ENCODE measurements around the gene SUSD1. TPM values are rescaled to one million over a fixed set of nuclear protein-coding genes. Genes with fewer than 3 reads are reported as not detected.

The SUSD1 gene
- total RNA-seq, 1 donor from 2014 or later, result 13.0 TPM

- intact Hi-C loops (cut with DNase I), result no loop called here
- peak in 1 of 2 donors; percentile 73 for DNase-seq (ENCODE audit: low spot score in 2 of 2)
- TF ChIP-seq, protein P1, sequence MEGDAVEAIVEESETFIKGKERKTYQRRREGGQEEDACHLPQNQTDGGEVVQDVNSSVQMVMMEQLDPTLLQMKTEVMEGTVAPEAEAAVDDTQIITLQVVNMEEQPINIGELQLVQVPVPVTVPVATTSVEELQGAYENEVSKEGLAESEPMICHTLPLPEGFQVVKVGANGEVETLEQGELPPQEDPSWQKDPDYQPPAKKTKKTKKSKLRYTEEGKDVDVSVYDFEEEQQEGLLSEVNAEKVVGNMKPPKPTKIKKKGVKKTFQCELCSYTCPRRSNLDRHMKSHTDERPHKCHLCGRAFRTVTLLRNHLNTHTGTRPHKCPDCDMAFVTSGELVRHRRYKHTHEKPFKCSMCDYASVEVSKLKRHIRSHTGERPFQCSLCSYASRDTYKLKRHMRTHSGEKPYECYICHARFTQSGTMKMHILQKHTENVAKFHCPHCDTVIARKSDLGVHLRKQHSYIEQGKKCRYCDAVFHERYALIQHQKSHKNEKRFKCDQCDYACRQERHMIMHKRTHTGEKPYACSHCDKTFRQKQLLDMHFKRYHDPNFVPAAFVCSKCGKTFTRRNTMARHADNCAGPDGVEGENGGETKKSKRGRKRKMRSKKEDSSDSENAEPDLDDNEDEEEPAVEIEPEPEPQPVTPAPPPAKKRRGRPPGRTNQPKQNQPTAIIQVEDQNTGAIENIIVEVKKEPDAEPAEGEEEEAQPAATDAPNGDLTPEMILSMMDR (IDR thresholded peaks at IDR 0.05), result no peak
- H3K4me1 ChIP-seq, result peaks cover under 1 to 2% of the 10 kb centered on the region in 2 donors
- no peaks in the 10 kb centered on the region for H3K9me3 ChIP-seq
- H3K36me3 ChIP-seq, result no peaks in the 10 kb centered on the region
- no peaks in the 10 kb centered on the region for H3K27me3 ChIP-seq
- H3K27ac ChIP-seq, result no peak overlapping the region
- H3K4me3 ChIP-seq, result no peak overlapping the region
These were observed 109.1 kb downstream of the SUSD1 start for GRCh38 chr9:112065806-112066606.

GRCh38 chr9:112064871-112065270 is 110.2 kb downstream of the SUSD1 start:
- Histone ChIP-seq H3K36me3 (no peaks in the 10 kb centered on the region), H3K4me3 (no peak overlapping the region), H3K27ac (no peak overlapping the region), H3K9me3 (no peaks in the 10 kb centered on the region), H3K27me3 (no peaks in the 10 kb centered on the region), H3K4me1 (peaks cover 4 to 8% of the 10 kb centered on the region in 2 donors)
- TF ChIP-seq, protein P1 (IDR thresholded peaks at IDR 0.05), result no peak
- intact Hi-C loops (cut with DNase I), result loop anchor here (5.0 kb wide), 2 partner anchors 53 to 163 kb away; no protein-coding TSS in a partner anchor
- no peak for DNase-seq (ENCODE audit: low spot score in 2 of 2)

DNA sequence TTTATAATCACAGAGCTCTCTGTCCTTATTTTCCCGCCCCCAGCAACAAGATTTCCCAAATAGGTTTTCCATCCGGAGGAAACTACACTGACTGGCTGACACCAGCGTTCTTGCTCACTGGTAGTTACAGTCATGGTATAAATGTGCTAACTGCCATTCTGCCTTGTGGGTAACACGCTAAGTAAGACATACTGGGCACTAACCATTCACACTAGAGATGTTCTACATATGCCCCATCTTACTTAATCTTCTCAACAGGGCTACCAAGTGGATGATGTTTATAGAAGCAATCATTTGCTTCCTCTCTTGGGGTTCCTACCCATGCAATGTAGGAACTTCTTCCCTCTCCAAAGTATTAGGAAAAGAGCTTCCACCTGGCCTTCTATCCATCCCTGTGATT is 111.5 kb downstream of the SUSD1 start:
- Histone ChIP-seq H3K36me3 (no peaks in the 10 kb centered on the region), H3K27ac (no peak overlapping the region), H3K4me3 (no peak overlapping the region), H3K27me3 (no peaks in the 10 kb centered on the region), H3K4me1 (peaks cover 4 to 12% of the 10 kb centered on the region in 2 donors), H3K9me3 (no peaks in the 10 kb centered on the region)
- no peak for DNase-seq (ENCODE audit: low spot score in 2 of 2)
- intact Hi-C loops (cut with DNase I), result loop anchor here (5.0 kb wide), 2 partner anchors 51 to 161 kb away; no protein-coding TSS in a partner anchor
- TF ChIP-seq, protein P1 (IDR thresholded peaks at IDR 0.05), result no peak

DNA sequence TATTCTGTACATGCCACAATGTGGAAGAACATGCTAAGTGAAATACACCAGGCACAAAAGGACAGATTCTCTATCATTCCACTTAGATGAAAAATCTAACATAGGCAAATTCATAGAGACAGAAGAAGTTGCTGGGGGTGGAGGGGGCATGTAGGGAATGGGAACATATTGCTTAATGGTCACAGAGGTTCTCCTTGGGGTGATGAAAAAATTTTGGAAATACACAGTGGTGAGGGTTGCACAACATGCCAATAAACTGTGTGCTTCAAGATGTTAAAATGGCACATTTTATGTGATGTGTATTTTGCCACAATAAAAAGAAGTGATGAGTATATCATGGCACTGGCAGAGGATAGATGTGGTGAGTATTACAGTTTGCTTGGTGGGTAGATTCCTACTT is 111.9 kb downstream of the SUSD1 start:
- Histone ChIP-seq H3K27me3 (no peaks in the 10 kb centered on the region), H3K27ac (no peak overlapping the region), H3K36me3 (no peaks in the 10 kb centered on the region), H3K4me1 (peaks cover 4 to 12% of the 10 kb centered on the region in 2 donors), H3K9me3 (no peaks in the 10 kb centered on the region), H3K4me3 (no peak overlapping the region)
- intact Hi-C loops (cut with DNase I), result loop anchor here (5.0 kb wide), 2 partner anchors 51 to 161 kb away; no protein-coding TSS in a partner anchor
- no peak for DNase-seq (ENCODE audit: low spot score in 2 of 2)
- TF ChIP-seq, protein P1 (IDR thresholded peaks at IDR 0.05), result no peak

DNA sequence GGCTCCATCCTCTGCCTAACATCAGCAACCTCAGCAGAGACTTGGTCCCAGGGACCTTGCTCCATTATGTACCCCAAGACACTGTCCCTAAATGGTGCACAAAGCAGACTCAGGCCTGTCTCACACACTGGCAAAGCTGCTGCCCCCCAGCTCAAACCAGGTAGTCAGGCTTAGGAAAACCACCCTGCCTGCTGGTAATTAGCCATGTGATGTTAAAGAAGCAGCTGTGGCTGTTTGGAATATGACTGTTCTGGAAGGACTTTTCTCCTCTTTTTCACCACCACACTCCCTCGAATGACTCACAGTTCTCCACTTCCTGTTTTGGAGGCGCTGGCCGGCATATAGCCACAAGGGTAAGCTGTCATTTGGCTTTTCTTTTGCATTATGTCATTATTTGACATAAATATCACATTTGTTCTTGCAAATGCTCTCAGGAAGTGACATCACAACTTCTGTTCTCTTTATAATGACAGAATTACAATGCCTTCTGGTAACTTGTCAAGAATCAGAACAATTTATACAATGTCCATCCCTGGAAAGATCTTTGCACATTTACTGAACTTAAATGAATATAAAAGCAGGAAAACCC is 113.9 kb downstream of the SUSD1 start:
- peak; percentile 66 to 89 for DNase-seq (ENCODE audit: low spot score in 2 of 2)

More for the DNA sequence above, 113.9 kb downstream of the SUSD1 start:
- intact Hi-C loops (cut with DNase I), result loop anchor here (5.0 kb wide), 2 partner anchors 49 to 159 kb away; no protein-coding TSS in a partner anchor
- H3K27ac ChIP-seq, result peak overlapping the region; percentile 81 to 83
- H3K27me3 ChIP-seq, result no peaks in the 10 kb centered on the region
- no peaks in the 10 kb centered on the region for H3K36me3 ChIP-seq
- no peak overlapping the region for H3K4me3 ChIP-seq
- no peaks in the 10 kb centered on the region for H3K9me3 ChIP-seq
- TF ChIP-seq, protein P1 (IDR thresholded peaks at IDR 0.05), result no peak
- peaks cover 4 to 12% of the 10 kb centered on the region in 2 donors for H3K4me1 ChIP-seq

Data from ascending aorta (tissue), 2 donors.